ENCODE data around the gene PJVK. TPM values are rescaled to one million over a fixed set of nuclear protein-coding genes. Genes with fewer than 3 reads are reported as not detected.

Gene PJVK
- polyA plus RNA-seq, 1 of the 3 experiments (the other 2 are of a cell fraction) = 5.3 TPM

DNA sequence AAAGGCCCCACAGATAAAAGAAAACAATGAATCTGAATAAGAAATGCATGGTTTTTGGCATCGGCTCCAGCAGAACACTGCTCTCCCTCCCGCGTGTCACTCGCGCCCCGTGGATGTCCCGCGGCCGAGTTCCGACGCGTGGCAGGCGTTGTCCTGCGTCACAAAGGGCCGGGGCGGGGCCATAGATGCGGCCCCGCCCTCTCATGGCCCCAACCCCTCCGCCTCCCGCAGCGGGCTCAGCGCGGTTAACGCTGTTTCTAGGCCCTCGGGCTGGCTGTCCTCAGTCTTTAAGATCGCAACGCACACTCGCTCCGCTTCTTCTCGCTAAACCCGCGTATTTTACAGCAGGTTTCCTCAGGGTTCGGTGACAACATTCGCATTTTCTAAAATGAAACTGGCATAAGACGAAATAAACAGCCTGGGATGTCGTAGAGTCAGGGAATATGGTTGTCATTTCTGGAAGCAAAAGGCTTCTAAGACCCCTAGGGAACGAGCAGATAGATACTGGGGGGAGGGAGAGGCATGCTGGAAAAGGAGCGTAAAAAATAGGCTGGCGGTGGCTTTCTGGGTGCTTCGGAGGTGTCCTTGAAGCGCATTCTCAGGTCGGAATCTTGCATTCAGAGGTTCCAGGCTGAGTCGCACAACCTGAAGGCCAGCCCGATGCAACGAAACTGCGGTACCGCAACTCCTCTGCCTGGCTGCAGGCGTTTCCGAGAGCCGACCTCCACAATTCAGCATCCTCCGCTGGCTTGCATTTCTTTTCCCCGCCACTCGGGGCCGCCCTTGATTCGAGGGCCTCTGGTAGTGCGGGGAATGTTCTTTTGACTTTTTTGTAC, 27.5 kb downstream of the PJVK start, which contains the start of gene FKBP7:
Gene FKBP7 (minus strand): TSS at position 162 of the 836 bp plus-strand sequence. CDS start 101 bp downstream, at position 61.
- DNase-seq = peak; percentile 90
- ChIA-PET POLR2A (interaction anchor here (1.5 kb wide), 1 partner anchor 28 kb away, joined by 8 read pairs; the partner anchor contains the start of genes PJVK and PRKRA), CTCF (interaction anchor here (0.6 to 1.5 kb wide), 4 partner anchors 28 to 741 kb away, joined by 3 to 4 read pairs (median 3); partner anchors contain the start of genes PJVK and PRKRA)
- H4K20me1 ChIP-seq (ENCODE audit: insufficient read depth) = peaks cover 27% of the 10 kb centered on the region
- TF ChIP-seq, protein P1, sequence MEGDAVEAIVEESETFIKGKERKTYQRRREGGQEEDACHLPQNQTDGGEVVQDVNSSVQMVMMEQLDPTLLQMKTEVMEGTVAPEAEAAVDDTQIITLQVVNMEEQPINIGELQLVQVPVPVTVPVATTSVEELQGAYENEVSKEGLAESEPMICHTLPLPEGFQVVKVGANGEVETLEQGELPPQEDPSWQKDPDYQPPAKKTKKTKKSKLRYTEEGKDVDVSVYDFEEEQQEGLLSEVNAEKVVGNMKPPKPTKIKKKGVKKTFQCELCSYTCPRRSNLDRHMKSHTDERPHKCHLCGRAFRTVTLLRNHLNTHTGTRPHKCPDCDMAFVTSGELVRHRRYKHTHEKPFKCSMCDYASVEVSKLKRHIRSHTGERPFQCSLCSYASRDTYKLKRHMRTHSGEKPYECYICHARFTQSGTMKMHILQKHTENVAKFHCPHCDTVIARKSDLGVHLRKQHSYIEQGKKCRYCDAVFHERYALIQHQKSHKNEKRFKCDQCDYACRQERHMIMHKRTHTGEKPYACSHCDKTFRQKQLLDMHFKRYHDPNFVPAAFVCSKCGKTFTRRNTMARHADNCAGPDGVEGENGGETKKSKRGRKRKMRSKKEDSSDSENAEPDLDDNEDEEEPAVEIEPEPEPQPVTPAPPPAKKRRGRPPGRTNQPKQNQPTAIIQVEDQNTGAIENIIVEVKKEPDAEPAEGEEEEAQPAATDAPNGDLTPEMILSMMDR (IDR thresholded peaks at IDR 0.05) = peak; percentile 55
- TF ChIP-seq, protein P2, sequence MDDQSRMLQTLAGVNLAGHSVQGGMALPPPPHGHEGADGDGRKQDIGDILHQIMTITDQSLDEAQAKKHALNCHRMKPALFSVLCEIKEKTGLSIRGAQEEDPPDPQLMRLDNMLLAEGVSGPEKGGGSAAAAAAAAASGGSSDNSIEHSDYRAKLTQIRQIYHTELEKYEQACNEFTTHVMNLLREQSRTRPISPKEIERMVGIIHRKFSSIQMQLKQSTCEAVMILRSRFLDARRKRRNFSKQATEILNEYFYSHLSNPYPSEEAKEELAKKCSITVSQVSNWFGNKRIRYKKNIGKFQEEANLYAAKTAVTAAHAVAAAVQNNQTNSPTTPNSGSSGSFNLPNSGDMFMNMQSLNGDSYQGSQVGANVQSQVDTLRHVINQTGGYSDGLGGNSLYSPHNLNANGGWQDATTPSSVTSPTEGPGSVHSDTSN (IDR thresholded peaks at IDR 0.05) = no peak
- TF ChIP-seq EZH2phosphoT487 (IDR thresholded peaks at IDR 0.05; ENCODE audit: borderline replicate concordance, low read depth) (no peak), JUND (IDR thresholded peaks at IDR 0.05) (no peak), NFIC (IDR thresholded peaks at IDR 0.05; ENCODE audit: borderline replicate concordance) (no peak), GABPA (IDR thresholded peaks at IDR 0.05; ENCODE audit: low read depth) (peak; percentile 16; the same call in 1 of the 2 replicates), CHD2 (IDR thresholded peaks at IDR 0.05; ENCODE audit: low read length, partially characterized antibody) (peak; percentile 34), TAF1 (IDR thresholded peaks at IDR 0.05; ENCODE audit: borderline replicate concordance, low read depth, low read length) (peak; percentile 82), FOXM1 (IDR thresholded peaks at IDR 0.05; ENCODE audit: low read depth) (no peak), MXI1 (IDR thresholded peaks at IDR 0.05; ENCODE audit: low read depth, low read length) (peak; percentile 96), TCF12 (IDR thresholded peaks at IDR 0.05) (no peak), YY1 (IDR thresholded peaks at IDR 0.05; ENCODE audit: low read depth) (0 out of 2 replicates have a peak, but pooled peaks have one; percentile 13), TEAD4 (IDR thresholded peaks at IDR 0.05; ENCODE audit: borderline replicate concordance, insufficient read depth) (no peak), SIN3A (IDR thresholded peaks at IDR 0.05; ENCODE audit: borderline replicate concordance, low read depth, low read length) (peak; percentile 79; the same call in 1 of the 2 replicates), FOXJ3 (CRISPR knock-in tag; IDR thresholded peaks at IDR 0.05) (no peak), POLR2AphosphoS5 (IDR thresholded peaks at IDR 0.05; ENCODE audit: low read depth, low read length) (peak; percentile 92), RAD21 (IDR thresholded peaks at IDR 0.05; ENCODE audit: low read length) (no peak), MEF2A (IDR thresholded peaks at IDR 0.05; ENCODE audit: borderline replicate concordance, low read depth) (no peak), FOSL2 (IDR thresholded peaks at IDR 0.05; ENCODE audit: borderline replicate concordance, low read depth) (no peak)
- TF ChIP-seq, protein P3, sequence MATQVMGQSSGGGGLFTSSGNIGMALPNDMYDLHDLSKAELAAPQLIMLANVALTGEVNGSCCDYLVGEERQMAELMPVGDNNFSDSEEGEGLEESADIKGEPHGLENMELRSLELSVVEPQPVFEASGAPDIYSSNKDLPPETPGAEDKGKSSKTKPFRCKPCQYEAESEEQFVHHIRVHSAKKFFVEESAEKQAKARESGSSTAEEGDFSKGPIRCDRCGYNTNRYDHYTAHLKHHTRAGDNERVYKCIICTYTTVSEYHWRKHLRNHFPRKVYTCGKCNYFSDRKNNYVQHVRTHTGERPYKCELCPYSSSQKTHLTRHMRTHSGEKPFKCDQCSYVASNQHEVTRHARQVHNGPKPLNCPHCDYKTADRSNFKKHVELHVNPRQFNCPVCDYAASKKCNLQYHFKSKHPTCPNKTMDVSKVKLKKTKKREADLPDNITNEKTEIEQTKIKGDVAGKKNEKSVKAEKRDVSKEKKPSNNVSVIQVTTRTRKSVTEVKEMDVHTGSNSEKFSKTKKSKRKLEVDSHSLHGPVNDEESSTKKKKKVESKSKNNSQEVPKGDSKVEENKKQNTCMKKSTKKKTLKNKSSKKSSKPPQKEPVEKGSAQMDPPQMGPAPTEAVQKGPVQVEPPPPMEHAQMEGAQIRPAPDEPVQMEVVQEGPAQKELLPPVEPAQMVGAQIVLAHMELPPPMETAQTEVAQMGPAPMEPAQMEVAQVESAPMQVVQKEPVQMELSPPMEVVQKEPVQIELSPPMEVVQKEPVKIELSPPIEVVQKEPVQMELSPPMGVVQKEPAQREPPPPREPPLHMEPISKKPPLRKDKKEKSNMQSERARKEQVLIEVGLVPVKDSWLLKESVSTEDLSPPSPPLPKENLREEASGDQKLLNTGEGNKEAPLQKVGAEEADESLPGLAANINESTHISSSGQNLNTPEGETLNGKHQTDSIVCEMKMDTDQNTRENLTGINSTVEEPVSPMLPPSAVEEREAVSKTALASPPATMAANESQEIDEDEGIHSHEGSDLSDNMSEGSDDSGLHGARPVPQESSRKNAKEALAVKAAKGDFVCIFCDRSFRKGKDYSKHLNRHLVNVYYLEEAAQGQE (IDR thresholded peaks at IDR 0.05; ENCODE audit: low read depth, low read length) = no peak
- TF ChIP-seq, protein P4, sequence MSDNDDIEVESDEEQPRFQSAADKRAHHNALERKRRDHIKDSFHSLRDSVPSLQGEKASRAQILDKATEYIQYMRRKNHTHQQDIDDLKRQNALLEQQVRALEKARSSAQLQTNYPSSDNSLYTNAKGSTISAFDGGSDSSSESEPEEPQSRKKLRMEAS (IDR thresholded peaks at IDR 0.05; ENCODE audit: low read depth) = peak; percentile 94
- TF ChIP-seq, protein P5, sequence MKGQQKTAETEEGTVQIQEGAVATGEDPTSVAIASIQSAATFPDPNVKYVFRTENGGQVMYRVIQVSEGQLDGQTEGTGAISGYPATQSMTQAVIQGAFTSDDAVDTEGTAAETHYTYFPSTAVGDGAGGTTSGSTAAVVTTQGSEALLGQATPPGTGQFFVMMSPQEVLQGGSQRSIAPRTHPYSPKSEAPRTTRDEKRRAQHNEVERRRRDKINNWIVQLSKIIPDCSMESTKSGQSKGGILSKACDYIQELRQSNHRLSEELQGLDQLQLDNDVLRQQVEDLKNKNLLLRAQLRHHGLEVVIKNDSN (IDR thresholded peaks at IDR 0.05; ENCODE audit: borderline replicate concordance, low read depth) = no peak
- TF ChIP-seq, protein P6, sequence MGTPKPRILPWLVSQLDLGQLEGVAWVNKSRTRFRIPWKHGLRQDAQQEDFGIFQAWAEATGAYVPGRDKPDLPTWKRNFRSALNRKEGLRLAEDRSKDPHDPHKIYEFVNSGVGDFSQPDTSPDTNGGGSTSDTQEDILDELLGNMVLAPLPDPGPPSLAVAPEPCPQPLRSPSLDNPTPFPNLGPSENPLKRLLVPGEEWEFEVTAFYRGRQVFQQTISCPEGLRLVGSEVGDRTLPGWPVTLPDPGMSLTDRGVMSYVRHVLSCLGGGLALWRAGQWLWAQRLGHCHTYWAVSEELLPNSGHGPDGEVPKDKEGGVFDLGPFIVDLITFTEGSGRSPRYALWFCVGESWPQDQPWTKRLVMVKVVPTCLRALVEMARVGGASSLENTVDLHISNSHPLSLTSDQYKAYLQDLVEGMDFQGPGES (IDR thresholded peaks at IDR 0.05; ENCODE audit: low read depth, low read length) = no peak
- H3K27me3 ChIP-seq (ENCODE audit: insufficient read depth) = no peaks in the 10 kb centered on the region
- H3F3A ChIP-seq (replicated peaks; ENCODE audit: insufficient read depth) = peaks cover 16% of the 10 kb centered on the region
- H3K4me1 ChIP-seq (ENCODE audit: control insufficient read depth in 1 of 2, insufficient read depth in 2 of 2, low read depth in 1 of 2, low read length in 1 of 2) = peaks cover 17 to 21% of the 10 kb centered on the region in 2 experiments
- H3K9me3 ChIP-seq = no peaks in the 10 kb centered on the region
- peaks cover 0 to 5% of the 10 kb centered on the region in 2 experiments for H3K36me3 ChIP-seq (replicated peaks in 1 of 2; ENCODE audit: control insufficient read depth in 1 of 2, insufficient read depth in 2 of 2, low read length in 1 of 2)
- H3K4me2 ChIP-seq = peak within 1 kb of the TSS; percentile 80
- H3K79me2 ChIP-seq (ENCODE audit: insufficient read depth) = peaks cover 64% of the 10 kb centered on the region
- H3K9ac ChIP-seq = peak within 1 kb of the TSS; percentile 89
- WGBS (ENCODE audit: low lambda C conversion rate) = 33% methylated on average over 51 of the region's 56 CpGs
- no peaks in the 10 kb centered on the region for H3K9me2 ChIP-seq
- peak within 1 kb of the TSS; percentile 62 to 93 for H3K4me3 ChIP-seq (ENCODE audit: low read depth in 2 of 2, low read length in 1 of 2)
- peak within 1 kb of the TSS; percentile 78 to 91 for H3K27ac ChIP-seq (ENCODE audit: low read depth in 2 of 2, low read length in 1 of 2)
- peak within 1 kb of the TSS; percentile 95 for H2AFZ ChIP-seq (ENCODE audit: low read depth)

All from SK-N-SH (cell line).